Upper lobe of right lung (tissue), 1 donor: ENCODE measurements around the gene KLHL40. TPM values are rescaled to one million over a fixed set of nuclear protein-coding genes. Genes with fewer than 3 reads are reported as not detected.

ENCODE experiments used
- ATAC-seq: fragments of 200-7000 bp; cut with Tn5 transposase; one replicate; pipeline ENCODE4 v1.9.1; 2020; ENCODE audit warnings: mild to moderate bottlenecking, moderate library complexity
- DNase-seq: peaks from one replicate; pipeline ENCODE4 v3.0.0-alpha.2; 2020
- H3K27ac ChIP-seq: fragments of 200-600 bp; one replicate; pipeline ENCODE4 v1.8.0; 2022
- H3K27me3 ChIP-seq: fragments of 200-600 bp; one replicate; pipeline ENCODE4 v1.8.0; 2022; ENCODE audit warnings: mild to moderate bottlenecking
- H3K36me3 ChIP-seq: fragments of 200-600 bp; one replicate; pipeline ENCODE4 v1.8.0; 2022
- H3K4me1 ChIP-seq: fragments of 200-600 bp; one replicate; pipeline ENCODE4 v1.8.0; 2022
- H3K4me3 ChIP-seq: fragments of 200-600 bp; one replicate; pipeline ENCODE4 v1.8.0; 2022; ENCODE audit warnings: mild to moderate bottlenecking
- H3K9me3 ChIP-seq: fragments of 200-600 bp; one replicate; pipeline ENCODE4 v1.8.0; 2022
- CTCF ChIP-seq: fragments of 200-600 bp; IDR thresholded peaks from one replicate; pipeline ENCODE4 v1.8.0; 2022; ENCODE audit warnings: antibody characterized with exemption
- intact Hi-C: fragments of 100-400 bp; cut with DNase I; formaldehyde crosslinking; loops from one replicate; pipeline ENCODE4 v1.11.0; 2022
- total RNA-seq: library from RNA; stranded (reverse); fragmentation: NEBNext Ultra II Directional; extraction: Animal tissue kit (Norgen Biotek cat#: 25700); gene quantifications from one replicate; pipeline ENCODE4 v1.2.1, GENCODE V29; 2021
- donor health status: DM: no; HTN: yes; CAD: no; lungs with severe emphysema.

The KLHL40 gene
- total RNA-seq, 1 donor from 2014 or later: not detected

DNA sequence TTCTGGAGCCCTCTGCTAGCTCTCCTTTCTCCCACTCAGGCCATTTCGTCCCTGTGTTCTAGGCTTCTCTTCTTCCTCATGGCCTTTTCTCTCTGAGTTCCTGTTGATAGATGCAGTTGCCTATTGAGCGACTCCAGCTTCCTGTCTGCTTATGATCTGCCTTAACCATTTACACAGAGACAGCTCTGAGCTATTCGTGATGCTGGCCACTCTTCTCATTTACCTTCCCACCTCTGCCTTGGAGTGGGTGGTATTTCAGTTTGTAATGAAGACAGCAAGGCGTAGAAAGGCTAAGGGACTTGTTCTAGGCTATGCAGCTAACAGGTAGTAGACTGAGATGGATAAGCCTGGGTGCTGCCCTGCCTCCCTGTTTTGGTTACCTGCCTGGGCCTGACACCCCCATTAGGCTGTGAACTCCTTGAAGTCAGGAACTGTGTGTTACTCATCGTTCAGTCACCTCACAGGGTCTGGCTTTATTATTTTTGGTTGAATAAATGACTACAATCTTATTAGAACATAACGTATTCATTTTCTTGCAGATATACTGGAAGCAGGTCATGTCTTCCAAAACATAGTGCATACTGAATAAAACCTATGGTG is 44.5 kb upstream of the KLHL40 start:
- intact Hi-C loops: no loop called here
- ATAC-seq (no peak), DNase-seq (no peak)
- no peaks in the 10 kb centered on the region for H3K27me3 ChIP-seq
- no peaks in the 10 kb centered on the region for H3K9me3 ChIP-seq
- peaks cover 5% of the 10 kb centered on the region for H3K4me1 ChIP-seq
- TF ChIP-seq CTCF: no peak
- peaks cover 100% of the 10 kb centered on the region for H3K36me3 ChIP-seq
- no peak overlapping the region for H3K27ac ChIP-seq
- no peak overlapping the region for H3K4me3 ChIP-seq

- Histone ChIP-seq H3K4me3 (no peak overlapping the region), H3K27ac (no peak overlapping the region), H3K4me1 (peaks cover 22% of the 10 kb centered on the region), H3K27me3 (no peaks in the 10 kb centered on the region), H3K36me3 (peaks cover 47% of the 10 kb centered on the region), H3K9me3 (no peaks in the 10 kb centered on the region)
- intact Hi-C loops: no loop called here
- DNase-seq (no peak), ATAC-seq (no peak)
- no peak for TF ChIP-seq CTCF
These were observed 37.4 kb upstream of the KLHL40 start for GRCh38 chr3:42647821-42648459.

- intact Hi-C loops: no loop called here
- Histone ChIP-seq H3K27ac (no peak overlapping the region), H3K27me3 (no peaks in the 10 kb centered on the region), H3K36me3 (peaks cover 36% of the 10 kb centered on the region), H3K9me3 (no peaks in the 10 kb centered on the region), H3K4me3 (no peak overlapping the region), H3K4me1 (peaks cover 28% of the 10 kb centered on the region)
- DNase-seq (no peak), ATAC-seq (no peak)
- TF ChIP-seq CTCF: no peak
These were observed 36.3 kb upstream of the KLHL40 start for GRCh38 chr3:42649006-42649405.

DNA sequence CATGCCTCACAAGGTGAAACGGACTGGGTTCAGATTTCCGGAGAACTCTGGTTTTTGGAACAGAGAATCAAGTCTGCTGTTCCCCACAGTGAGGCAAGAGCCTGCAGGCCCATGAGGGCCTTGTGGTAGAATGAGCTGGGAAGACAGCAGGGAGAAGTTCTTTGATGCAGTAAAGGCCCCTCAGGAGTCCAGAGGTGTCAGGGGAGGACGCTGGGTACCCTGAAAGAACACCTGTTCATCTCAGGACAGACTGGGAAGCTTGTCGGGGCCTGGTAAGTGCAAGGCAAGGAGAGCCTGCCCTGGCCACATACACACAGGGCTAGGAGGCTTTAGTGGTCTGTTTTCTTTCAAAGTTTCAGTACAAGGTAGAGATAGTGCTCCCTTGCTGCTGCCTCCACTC is 35.6 kb upstream of the KLHL40 start:
- intact Hi-C loops: no loop called here
- Histone ChIP-seq H3K4me3 (no peak overlapping the region), H3K36me3 (peaks cover 28% of the 10 kb centered on the region), H3K4me1 (peaks cover 28% of the 10 kb centered on the region), H3K27ac (no peak overlapping the region), H3K9me3 (no peaks in the 10 kb centered on the region), H3K27me3 (no peaks in the 10 kb centered on the region)
- no peak for ATAC-seq
- DNase-seq: no peak
- no peak for TF ChIP-seq CTCF

GRCh38 chr3:42651248-42652091 is 33.9 kb upstream of the KLHL40 start:
- Histone ChIP-seq H3K9me3 (no peaks in the 10 kb centered on the region), H3K4me3 (no peak overlapping the region), H3K36me3 (peaks cover 11% of the 10 kb centered on the region), H3K4me1 (peaks cover 41% of the 10 kb centered on the region), H3K27me3 (no peaks in the 10 kb centered on the region), H3K27ac (no peak overlapping the region)
- ATAC-seq (no peak), DNase-seq (no peak)
- intact Hi-C loops: no loop called here
- TF ChIP-seq CTCF: no peak
